Measurements from ENCODE around the gene SPAG16. TPM values are rescaled to one million over a fixed set of nuclear protein-coding genes. Genes with fewer than 3 reads are reported as not detected.

SPAG16 gene
- total RNA-seq, 1 donor from 2014 or later: 33.9 TPM

DNA sequence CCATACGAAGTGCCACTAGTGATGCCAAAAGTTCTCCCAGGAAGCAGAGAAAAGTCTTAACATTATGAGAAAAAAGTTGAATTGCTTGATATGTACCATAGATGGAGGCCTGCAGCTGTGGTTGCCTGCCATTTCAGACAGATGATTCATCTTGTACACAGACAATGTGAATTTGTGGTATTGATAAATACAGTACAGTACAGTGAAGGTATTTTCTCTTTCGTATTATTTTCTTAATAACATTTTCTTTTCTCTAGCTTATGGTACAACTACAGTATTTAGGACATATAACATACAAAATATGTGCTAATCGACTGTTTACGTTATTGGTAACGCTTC, 1093.0 kb downstream of the SPAG16 start:
- DNase-seq (ENCODE audit: low spot score): no peak

DNA sequence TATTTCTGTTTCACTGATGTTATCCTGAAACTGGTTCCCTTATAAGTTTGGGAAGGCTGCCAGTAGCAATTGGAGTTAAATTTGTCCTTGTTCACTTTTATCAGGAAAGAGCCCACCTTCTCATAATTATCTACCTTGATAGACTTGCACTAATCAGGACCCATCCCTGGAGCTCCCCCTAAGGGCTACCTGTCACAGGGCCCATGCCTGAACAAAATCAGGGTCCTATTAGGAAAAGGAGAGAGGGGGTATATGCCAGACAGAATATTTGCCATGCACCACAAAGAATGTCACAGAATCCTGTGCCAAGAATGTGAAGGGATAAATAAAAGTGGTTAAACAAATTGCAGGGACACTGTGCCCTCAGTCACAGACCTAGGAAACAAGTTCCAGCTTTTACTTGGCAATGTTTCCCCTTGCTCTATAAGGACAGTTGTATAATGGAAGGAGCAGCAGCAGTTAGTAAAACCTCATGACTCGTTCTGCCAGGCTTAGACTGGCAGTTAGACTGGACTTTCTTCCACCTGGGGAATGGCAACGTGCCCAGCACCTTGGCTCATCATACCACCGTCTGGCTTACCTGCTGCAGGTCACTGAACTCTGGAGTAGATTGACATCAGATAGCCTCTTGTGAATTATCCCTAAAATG, 1094.3 kb downstream of the SPAG16 start:
- no peak for DNase-seq (ENCODE audit: low spot score)

DNA sequence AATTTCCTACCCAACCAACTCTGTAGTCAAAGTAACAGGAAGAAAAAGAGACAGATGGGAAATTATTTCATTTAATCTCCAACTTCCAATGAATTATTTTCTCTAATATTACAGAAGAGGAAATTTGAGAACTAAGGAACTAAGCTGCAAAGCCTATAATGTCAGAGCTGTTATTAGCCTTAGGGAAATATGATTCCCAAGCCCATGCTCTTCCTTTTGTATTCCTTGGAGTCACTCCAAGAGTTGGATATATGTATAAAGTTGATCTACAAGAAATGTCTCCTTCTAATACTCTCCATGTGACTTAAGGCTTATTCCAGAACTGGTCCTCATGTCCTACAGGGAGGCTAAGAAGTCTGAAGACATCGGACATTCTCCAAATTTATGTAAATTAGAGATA, 1095.0 kb downstream of the SPAG16 start:
- DNase-seq (ENCODE audit: low spot score): no peak

DNA sequence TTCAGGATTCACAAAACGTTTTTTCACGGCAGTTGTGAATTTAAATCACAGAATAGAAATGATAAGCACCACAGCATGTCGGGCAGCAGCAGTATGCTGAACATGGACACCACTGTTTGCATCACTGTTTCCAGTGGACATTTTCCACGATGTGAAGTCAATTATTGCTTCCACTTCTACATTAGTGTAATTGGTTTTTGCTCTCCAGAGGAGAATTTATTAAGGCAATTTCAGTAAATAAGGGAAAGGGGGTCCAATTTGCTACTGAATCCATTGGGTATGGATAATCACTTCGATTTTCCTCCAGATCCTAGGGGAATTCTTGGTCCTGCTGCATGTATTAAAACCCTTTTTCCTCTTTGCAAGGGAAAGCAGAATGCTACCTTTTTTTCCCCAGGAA, 1096.4 kb downstream of the SPAG16 start:
- no peak for DNase-seq (ENCODE audit: low spot score)

DNA sequence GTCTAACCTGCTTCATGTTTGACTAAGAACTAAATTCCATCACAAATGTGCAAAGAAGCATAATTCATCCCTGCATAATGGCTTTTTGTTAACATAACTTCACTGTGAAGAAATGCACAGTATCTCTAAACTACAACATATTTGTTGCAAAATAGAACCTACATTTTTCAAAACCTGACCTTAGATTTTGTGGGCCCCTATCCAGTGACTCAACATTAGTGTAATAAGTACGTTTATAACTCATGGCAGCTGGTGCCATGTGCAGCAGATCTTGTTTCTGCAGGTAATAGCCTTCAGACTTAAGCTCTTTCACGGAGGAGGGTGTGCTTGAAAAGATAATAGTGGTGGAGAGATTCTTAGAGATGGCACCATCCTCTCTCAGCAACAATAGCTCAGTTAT, 1098.0 kb downstream of the SPAG16 start:
- DNase-seq (ENCODE audit: low spot score): no peak

DNA sequence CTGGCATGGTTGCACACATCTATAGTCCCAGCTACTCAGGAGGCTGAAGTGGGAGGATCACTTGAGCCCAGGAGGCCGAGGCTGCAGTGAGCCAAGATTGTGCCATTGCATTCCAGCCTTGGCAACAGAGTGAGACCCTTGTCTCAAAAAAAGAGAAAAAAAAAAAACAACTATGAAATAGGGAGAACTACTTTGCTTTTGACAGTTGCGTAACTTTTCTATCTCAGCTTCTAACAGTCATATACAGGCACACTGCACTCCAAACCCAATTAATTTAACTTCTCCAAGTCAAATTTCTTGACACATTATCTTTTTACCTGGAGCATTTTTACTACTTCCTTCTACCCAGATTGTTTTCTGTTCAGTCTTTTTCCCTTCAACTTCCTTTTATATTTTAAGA, 1102.5 kb downstream of the SPAG16 start:
- DNase-seq (ENCODE audit: low spot score): no peak

DNA sequence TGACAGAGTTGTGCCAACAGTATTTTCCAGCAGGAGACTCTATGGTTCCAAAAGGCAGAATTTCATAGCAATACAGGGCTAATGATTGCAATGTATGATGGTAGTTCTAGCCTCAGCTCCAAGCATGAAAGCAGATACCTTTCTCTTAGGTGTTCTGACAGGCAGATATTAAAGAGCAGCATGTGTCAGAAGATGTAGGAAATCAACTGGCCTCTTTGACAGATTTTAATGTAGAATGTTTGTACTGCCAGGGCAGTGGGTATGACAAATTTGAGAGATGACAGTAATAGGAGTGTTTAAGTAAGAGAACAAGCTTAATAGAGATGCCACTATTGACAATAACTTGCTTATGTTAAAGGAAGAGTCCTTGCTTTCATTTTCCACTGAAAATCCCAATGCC, 1105.1 kb downstream of the SPAG16 start:
- no peak for DNase-seq (ENCODE audit: low spot score)

DNA sequence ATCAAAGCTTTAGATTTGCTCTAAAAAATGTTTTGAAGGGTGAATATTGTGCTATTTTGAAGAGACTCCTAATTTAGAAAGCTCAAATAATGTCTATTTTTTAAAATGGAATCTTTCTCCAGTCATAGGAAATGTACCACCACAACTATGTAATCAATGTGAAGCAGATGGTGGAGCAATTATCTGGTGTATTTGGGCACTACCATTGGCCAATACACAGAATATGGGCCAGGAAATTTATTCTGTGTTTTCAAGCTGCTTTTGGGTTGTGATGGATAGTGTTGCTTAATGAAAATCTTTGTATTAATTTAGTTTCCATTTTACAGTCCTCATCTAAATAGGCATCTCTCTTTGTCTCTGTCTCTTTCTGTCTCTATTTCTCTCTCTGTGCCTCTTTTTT, 1109.5 kb downstream of the SPAG16 start:
- no peak for DNase-seq (ENCODE audit: low spot score)

DNA sequence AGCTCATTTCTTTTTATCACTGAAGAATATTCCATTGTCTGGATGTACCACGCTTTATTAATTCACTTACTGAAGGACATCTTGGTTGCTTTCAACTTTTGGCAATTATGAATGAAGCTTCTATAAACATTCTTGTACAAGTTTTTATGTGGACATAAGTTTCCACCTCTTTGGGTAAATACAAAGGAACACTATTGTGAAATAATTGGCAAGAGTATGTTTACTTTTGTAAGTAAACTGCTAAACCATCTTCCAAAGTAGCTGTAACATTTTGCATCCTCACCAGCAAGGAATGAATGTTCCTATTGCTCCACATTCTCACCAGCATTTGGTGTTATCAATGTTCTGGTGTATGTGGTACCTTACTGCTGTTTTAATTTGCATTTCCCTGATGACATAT, 1110.8 kb downstream of the SPAG16 start:
- DNase-seq (ENCODE audit: low spot score): no peak

DNA sequence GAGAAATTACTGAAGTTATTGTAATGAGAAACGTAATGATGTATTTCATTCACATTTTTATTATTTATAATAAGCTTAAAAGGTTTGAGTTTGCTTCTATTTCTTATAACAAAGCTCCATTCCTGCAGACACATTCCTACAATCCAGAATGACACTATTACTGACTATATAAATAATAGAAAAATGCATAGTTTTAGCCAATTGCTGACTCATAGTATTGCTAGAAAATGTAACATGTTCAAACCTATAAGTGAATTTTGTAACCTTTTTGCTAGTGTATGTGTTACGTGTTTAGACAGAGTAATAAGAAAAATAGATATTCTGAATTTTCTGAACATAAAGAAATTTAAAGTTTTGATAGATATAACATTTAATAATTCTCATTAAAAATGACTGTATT, 1117.3 kb downstream of the SPAG16 start:
- no peak for DNase-seq (ENCODE audit: low spot score)

DNA sequence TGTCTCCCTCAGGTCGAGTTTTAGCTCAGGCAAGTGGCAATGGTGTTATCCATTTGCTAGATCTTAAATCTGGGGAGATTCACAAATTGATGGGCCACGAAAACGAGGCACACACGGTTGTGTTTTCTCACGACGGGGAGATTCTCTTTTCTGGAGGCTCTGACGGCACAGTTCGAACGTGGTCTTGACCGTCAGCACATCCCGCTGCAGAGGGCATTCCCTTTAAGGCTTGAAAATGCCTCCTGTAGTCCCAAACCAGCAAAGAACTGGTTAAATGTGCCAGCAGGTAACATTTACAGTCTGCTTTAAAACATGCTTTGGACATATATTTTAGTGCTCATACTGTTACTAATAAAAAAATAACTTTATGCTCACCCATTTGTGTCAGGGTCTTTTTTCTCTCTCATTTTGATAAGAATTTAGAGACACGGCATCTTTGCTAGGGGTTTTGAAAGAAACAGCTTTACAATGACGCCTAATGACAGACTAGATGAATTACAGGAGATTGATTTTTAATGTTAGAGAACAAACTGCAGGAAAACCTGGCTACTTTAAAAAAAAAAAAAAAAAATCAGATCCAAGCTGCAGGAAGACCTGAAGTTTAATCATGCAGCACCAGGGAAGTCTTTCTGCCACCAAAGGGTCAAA, 1126.0 kb downstream of the SPAG16 start:
- no peak for DNase-seq (ENCODE audit: low spot score)

DNA sequence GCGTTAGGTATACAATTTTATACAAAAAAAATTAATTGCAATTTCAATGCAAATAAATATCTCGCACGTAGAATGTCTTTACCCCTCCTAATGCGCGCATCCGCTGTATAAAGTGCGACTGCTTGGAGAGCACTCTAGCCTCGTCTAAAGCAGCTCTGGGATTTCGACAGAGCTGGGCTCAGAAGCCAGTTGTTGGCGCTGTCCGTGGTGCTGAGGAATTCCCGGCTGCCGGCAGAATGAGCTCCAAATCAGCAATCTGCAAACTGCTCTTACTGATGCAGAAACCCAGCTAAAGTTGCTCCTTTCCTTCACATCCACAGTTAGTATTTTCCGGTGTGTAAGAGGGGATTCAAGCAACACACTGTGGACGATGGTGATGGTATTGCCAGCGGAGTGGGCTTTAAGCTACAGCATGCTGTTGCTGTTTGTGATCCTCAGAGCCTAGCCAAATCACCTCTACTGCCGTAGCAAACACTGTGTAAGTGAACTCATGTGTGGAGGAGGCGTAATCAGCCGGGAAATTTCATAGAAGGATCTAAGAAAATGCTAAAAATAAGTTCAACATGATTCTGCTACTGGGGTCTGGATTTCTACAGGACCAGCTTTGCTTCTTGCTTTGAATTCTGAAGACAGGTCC, 1126.8 kb downstream of the SPAG16 start, which contains the start of gene VWC2L:
TSS of gene VWC2L (plus strand) at position 137 of the 637 bp plus-strand sequence. CDS start 3,140 bp downstream, outside the sequence.
- DNase-seq (ENCODE audit: low spot score): peak; percentile 87

DNA sequence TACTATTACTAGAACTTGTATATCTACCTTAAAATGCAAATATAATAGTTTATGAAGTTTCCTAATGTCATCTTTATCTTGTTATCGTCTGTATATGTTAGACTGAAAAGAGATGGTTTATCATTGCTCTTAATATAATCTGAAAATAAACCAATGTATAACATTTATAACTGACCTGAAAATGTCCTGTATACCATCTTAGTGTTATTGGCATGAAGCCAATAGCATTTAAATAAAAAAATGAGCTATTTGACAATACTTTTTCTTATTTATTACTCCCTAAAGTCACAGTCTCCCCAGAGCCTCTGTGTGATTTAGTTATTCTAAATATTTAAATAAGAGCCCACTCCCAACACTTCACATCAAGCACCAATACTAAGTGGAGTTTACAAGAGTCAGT, 1128.4 kb downstream of the SPAG16 start:
- no peak for DNase-seq (ENCODE audit: low spot score)

DNA sequence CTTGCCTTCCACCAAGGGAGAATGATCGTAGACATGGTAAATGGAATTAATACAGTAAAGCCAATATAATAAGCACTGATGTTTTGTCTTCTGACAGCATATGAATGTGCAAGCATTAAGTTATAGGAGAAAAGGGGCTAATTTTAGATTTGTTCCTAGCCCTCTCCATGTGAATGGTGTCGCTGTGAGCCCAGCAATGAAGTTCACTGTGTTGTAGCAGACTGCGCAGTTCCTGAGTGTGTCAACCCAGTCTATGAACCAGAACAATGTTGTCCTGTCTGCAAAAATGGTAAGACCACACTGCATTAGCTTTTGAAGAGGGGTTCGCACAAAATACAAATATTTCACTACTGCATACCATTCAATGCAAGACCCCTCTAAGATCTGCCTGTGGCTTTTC, 1152.2 kb downstream of the SPAG16 start:
- no peak for DNase-seq (ENCODE audit: low spot score)

DNA sequence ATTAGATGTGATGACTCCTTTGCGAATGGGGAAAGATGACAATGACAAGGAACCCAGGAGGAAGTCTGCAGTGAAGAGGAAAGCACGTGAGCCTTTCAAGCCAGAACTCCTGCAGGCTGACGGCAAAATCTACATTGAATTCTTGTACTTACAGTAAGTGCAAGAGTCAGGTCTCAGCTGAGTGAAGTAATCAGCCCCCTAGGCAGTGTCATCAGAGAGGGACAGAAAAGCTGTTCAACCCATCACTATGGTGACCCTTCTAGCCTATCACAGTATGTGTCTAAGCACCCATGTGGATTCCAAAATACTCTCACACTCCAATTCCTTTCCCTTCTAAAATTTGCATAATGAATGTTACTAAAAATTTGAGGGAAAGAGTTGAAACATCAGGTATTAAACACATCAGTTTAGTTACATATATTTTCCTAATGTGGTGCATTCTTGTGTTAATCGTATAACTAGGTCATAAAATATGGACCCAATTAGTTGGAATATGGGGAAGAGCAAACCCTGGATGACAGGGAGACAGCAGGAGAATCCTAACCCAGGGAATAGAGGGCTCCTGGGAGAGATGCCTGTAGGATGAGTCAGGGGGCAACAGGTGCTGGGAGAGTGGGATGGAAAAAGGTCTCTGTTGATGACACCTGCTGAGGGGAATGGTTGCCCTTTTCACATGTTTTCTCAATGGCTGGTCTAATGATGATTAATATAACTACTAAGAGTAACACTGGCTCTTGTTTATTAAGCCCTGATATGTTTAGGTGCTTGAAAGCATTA, 1166.0 kb downstream of the SPAG16 start:
- no peak for DNase-seq (ENCODE audit: low spot score)

DNA sequence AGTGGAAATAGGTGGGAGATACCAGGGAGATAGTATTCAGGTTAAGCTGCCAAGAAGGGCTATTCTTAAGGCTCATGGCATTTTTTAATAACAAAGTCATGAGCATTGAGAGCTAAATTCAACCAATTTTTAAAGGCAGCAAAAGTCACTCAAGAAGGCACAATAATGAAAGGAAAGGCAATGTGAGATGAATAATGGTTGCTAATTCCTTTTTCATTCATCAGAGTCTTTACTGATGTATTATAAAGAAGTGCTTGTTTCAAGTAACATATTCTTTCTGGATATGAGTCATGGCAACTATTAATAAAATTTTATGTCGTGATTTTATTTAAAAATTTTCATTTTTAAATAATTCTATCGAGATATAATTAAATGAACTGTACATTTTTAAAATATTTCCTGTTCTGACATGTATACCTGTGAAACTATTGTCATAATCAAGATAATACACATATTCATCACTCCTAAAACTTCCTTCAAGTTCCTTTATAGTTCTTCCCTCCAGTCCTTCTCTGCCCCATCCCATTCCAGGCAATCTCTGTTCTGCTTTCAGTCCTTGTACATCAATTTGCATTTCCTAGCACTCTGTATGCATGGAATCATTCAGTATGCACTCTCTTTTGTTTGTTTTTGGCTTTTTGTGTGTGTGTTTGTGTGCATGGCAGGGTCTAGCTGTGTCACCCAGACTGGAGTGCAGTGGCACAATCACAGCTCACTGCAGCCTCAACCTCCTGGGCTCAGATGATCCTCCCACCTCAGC, 1167.4 kb downstream of the SPAG16 start:
- no peak for DNase-seq (ENCODE audit: low spot score)

Other genes with a start within 250 kb of the SPAG16 start
- gene IKZF2, start 132.9 kb upstream of the SPAG16 start, total RNA-seq (ENCODE audit: insufficient read depth, low replicate concordance): 26.5 TPM